CD4-positive, alpha-beta T cell (primary cell): Measurements from ENCODE around the gene PHYHD1. TPM values are rescaled to one million over a fixed set of nuclear protein-coding genes. Genes with fewer than 3 reads are reported as not detected.

Source experiments
- ATAC-seq: fragments of 200-7000 bp; cut with Tn5 transposase; one replicate; pipeline ENCODE4 v1.10.0; 2022; ENCODE audit warnings: mild to moderate bottlenecking; ENCODE audit not compliant: poor library complexity
- CTCF ChIA-PET: fragments of 350-600 bp; sonication (Branson Sonifier 250); formaldehyde crosslinking; loops from one replicate; lab custom pipeline; 2021; ENCODE audit warnings: antibody characterized with exemption, inconsistent platforms; lab: Charles Lee
- POLR2A ChIA-PET: fragments of 350-600 bp; sonication (Branson Sonifier 250); formaldehyde crosslinking; loops from one replicate; lab custom pipeline; 2021; ENCODE audit warnings: antibody characterized with exemption, inconsistent platforms; lab: Charles Lee
- DNase-seq, 14 experiments: peaks; one replicate each; pipeline ENCODE4 v3.0.0-alpha.2; 2013 to 2020; ENCODE audit warnings: mixed read lengths in 2 of 14
- H3K27ac ChIP-seq, 2 donors: one replicate each; pipeline versions ENCODE4 v1.5.1 to v1.7.0; 2013; ENCODE audit warnings: low read length in 2 of 2, low read depth in 1 of 2, mild to moderate bottlenecking in 1 of 2
- H3K27me3 ChIP-seq, 2 experiments: 1 replicate in 1 of 2; 2 replicates in 1 of 2; pipeline versions ENCODE4 v1.6.1 to v1.7.0; 2013; ENCODE audit warnings: low read length in 2 of 2, control low read depth in 1 of 2, mild to moderate bottlenecking in 1 of 2, moderate library complexity in 1 of 2; ENCODE audit not compliant: insufficient read depth in 2 of 2, control insufficient read depth in 1 of 2
- H3K36me3 ChIP-seq: one replicate; pipeline ENCODE4 v1.6.1; 2013; ENCODE audit warnings: low read length, control low read depth; ENCODE audit not compliant: insufficient read depth
- H3K4me1 ChIP-seq: one replicate; pipeline ENCODE4 v1.6.1; 2013; ENCODE audit warnings: low read length, control low read depth; ENCODE audit not compliant: insufficient read depth
- H3K4me3 ChIP-seq: one replicate; pipeline ENCODE4 v1.5.1; 2013; ENCODE audit warnings: mild to moderate bottlenecking, low read length, moderate library complexity
- H3K9me3 ChIP-seq, 2 experiments: 1 replicate in 1 of 2; 2 replicates in 1 of 2; pipeline versions ENCODE4 v1.6.1 to v1.7.0; 2013; ENCODE audit warnings: low read length in 2 of 2, mild to moderate bottlenecking in 2 of 2, control low read depth in 1 of 2, moderate library complexity in 1 of 2; ENCODE audit not compliant: control insufficient read depth in 1 of 2, insufficient read depth in 1 of 2
- H3K27ac Mint-ChIP-seq: one replicate; pipeline ENCODE4 v1.8.0; 2020; ENCODE audit warnings: mixed read lengths
- H3K27me3 Mint-ChIP-seq: one replicate; pipeline ENCODE4 v1.8.0; 2021; ENCODE audit warnings: mixed read lengths
- H3K36me3 Mint-ChIP-seq: one replicate; pipeline ENCODE4 v1.8.0; 2021; ENCODE audit warnings: low read depth, mixed read lengths
- H3K4me1 Mint-ChIP-seq: one replicate; pipeline ENCODE4 v1.8.0; 2021; ENCODE audit warnings: low read depth, mixed read lengths
- H3K4me3 Mint-ChIP-seq: one replicate; pipeline ENCODE4 v1.8.0; 2020; ENCODE audit warnings: mild to moderate bottlenecking, mixed read lengths
- H3K9me3 Mint-ChIP-seq: one replicate; pipeline ENCODE4 v1.8.0; 2020; ENCODE audit warnings: mixed read lengths
- CTCF ChIP-seq: fragments of 200-600 bp; IDR thresholded peaks from one replicate; pipeline ENCODE4 v1.8.0; 2022; ENCODE audit warnings: antibody characterized with exemption, mild to moderate bottlenecking
- intact Hi-C, 2 experiments: fragments of 100-400 bp; cut with DNase I in 1 of 2; cut with micrococcal nuclease in 1 of 2; formaldehyde crosslinking; loops; one replicate each; pipeline versions ENCODE4 v1.15.1 to v1.9.0; 2023 to 2025; cut with DNase I, micrococcal nuclease
- total RNA-seq, 174 experiments: library from RNA in 2 of 174; stranded (reverse) in 2 of 174; gene quantifications; one replicate each; pipeline ENCODE4 v1.2.3 and lab custom pipeline; 2021 to 2026

PHYHD1 gene
- total RNA-seq, 2 experiments from 2014 or later = 1.6 to 2.6 TPM

- peaks cover 11% of the 10 kb centered on the region for H3K4me1 ChIP-seq
- Mint-ChIP-seq H3K4me3 (peak overlapping the region; percentile 7), H3K9me3 (no peaks in the 10 kb centered on the region), H3K4me1 (peaks cover 4% of the 10 kb centered on the region), H3K27ac (no peak overlapping the region), H3K27me3 (no peaks in the 10 kb centered on the region), H3K36me3 (peaks cover 35% of the 10 kb centered on the region)
- no peaks in the 10 kb centered on the region for H3K27me3 ChIP-seq
- H3K36me3 ChIP-seq = peaks cover 28% of the 10 kb centered on the region
- CTCF ChIA-PET = no interaction called here
- TF ChIP-seq CTCF = no peak
- DNase-seq (no peak), ATAC-seq (no peak)
- no peaks in the 10 kb centered on the region for H3K9me3 ChIP-seq
- H3K4me3 ChIP-seq = no peak overlapping the region
- no peak overlapping the region for H3K27ac ChIP-seq
- POLR2A ChIA-PET = no interaction called here
- intact Hi-C loops = no loop called here
Observed at GRCh38 chr9:128919402-128920089, 1.2 kb upstream of the PHYHD1 start.

GRCh38 chr9:128921881-128922763 lies 1.3 kb downstream of the PHYHD1 start:
- intact Hi-C loops = no loop called here
- Histone ChIP-seq H3K27me3 (no peaks in the 10 kb centered on the region), H3K27ac (no peak overlapping the region), H3K36me3 (peaks cover 13% of the 10 kb centered on the region), H3K4me1 (peaks cover 17% of the 10 kb centered on the region), H3K4me3 (peak overlapping the region; percentile 34), H3K9me3 (no peaks in the 10 kb centered on the region)
- H3K4me3 Mint-ChIP-seq = peak overlapping the region; percentile 25
- H3K9me3 Mint-ChIP-seq = no peaks in the 10 kb centered on the region
- DNase-seq (peak in 1 of 14 experiments; percentile 12), ATAC-seq (peak; percentile 44)
- peaks cover 15% of the 10 kb centered on the region for H3K4me1 Mint-ChIP-seq
- H3K36me3 Mint-ChIP-seq = peaks cover 17% of the 10 kb centered on the region
- H3K27ac Mint-ChIP-seq = peak overlapping the region; percentile 53
- ChIA-PET CTCF (interaction anchor here (0.5 to 0.7 kb wide), 2 partner anchors 9 to 29 kb away, joined by 3 to 4 read pairs; no protein-coding TSS in a partner anchor), POLR2A (interaction anchor here (0.6 to 1.4 kb wide), 4 partner anchors 19 to 72 kb away, joined by 3 to 4 read pairs (median 3); no protein-coding TSS in a partner anchor)
- TF ChIP-seq CTCF = no peak
- H3K27me3 Mint-ChIP-seq = no peaks in the 10 kb centered on the region

GRCh38 chr9:128923493-128923883 lies 2.7 kb downstream of the PHYHD1 start:
- peaks cover 23% of the 10 kb centered on the region for H3K4me1 Mint-ChIP-seq
- no peaks in the 10 kb centered on the region for H3K27me3 ChIP-seq
- H3K36me3 ChIP-seq = peaks cover 5% of the 10 kb centered on the region
- H3K27ac ChIP-seq = no peak overlapping the region
- peaks cover 5% of the 10 kb centered on the region for H3K36me3 Mint-ChIP-seq
- ChIA-PET POLR2A (interaction anchor here (1.4 to 1.6 kb wide), 2 partner anchors 23 to 41 kb away, joined by 3 to 4 read pairs; no protein-coding TSS in a partner anchor), CTCF (interaction anchor here (0.7 to 1.5 kb wide), 2 partner anchors 42 to 97 kb away, joined by 3 to 4 read pairs; partner anchors contain the start of genes KYAT1 and LRRC8A)
- no peak overlapping the region for H3K27ac Mint-ChIP-seq
- H3K9me3 ChIP-seq = no peaks in the 10 kb centered on the region
- H3K4me3 ChIP-seq = no peak overlapping the region
- H3K9me3 Mint-ChIP-seq = no peaks in the 10 kb centered on the region
- no peak overlapping the region for H3K4me3 Mint-ChIP-seq
- intact Hi-C loops = no loop called here
- DNase-seq (no peak), ATAC-seq (no peak)
- peaks cover 26% of the 10 kb centered on the region for H3K4me1 ChIP-seq
- no peaks in the 10 kb centered on the region for H3K27me3 Mint-ChIP-seq
- no peak for TF ChIP-seq CTCF
